HL-60 (cell line): ENCODE data around the gene ABHD16B.

Source experiments
- CTCF ChIP-seq: IDR thresholded peaks from one replicate; pipeline ENCODE4 v1.5.1; 2011; ENCODE audit warnings: low read length, control low read depth, inconsistent platforms; ENCODE audit not compliant: insufficient read depth
- GABPA ChIP-seq: IDR thresholded peaks from 2 replicates; pipeline ENCODE4 v1.6.1; 2012; ENCODE audit warnings: low read depth
- POLR2AphosphoS5 ChIP-seq: IDR thresholded peaks from 2 replicates; pipeline ENCODE4 v1.6.1; 2012; ENCODE audit warnings: low read depth
- REST ChIP-seq: IDR thresholded peaks from 2 replicates; pipeline ENCODE4 v1.6.1; 2012; ENCODE audit warnings: low read depth; ENCODE audit not compliant: insufficient replicate concordance
- SPI1 ChIP-seq: IDR thresholded peaks from 2 replicates; pipeline ENCODE4 v1.6.1; 2012; ENCODE audit warnings: low read depth, mild to moderate bottlenecking, borderline replicate concordance

DNA sequence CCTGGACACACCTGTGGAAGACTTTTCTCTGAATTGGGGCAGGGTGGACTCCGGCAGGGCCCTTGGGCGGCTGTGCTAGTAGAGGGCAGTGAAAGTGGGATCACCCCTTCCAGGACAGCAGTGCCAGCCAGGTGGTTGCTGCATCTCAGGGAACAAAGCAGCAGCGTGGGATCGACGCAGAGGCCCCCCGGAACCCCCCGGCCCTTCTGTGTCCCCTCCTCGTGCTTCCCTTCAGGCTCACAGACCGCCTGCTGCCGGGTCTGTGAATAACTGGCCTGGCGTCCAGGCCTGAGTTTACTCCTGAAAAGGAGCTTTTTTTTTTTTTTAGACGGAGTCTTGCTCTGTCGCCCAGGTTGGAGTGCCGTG lies 24.7 kb downstream of the ABHD16B start:
- no peak for TF ChIP-seq CTCF
- TF ChIP-seq POLR2AphosphoS5 = no peak
- no peak for TF ChIP-seq GABPA
- TF ChIP-seq SPI1 = no peak
- no peak for TF ChIP-seq REST
